ENCODE data around the gene CADPS. TPM values are rescaled to one million over a fixed set of nuclear protein-coding genes. Genes with fewer than 3 reads are reported as not detected.

The CADPS gene
- total RNA-seq, 1 experiment from 2014 or later, result 7.0 TPM

GRCh38 chr3:62446337-62446940 lies 428.8 kb downstream of the CADPS start:
- ChIA-PET POLR2A (interaction anchor here (0.8 kb wide), 1 partner anchor 19 kb away, joined by 5 read pairs; no protein-coding TSS in a partner anchor), CTCF (interaction anchor here (0.8 to 1.6 kb wide), 3 partner anchors 9 to 47 kb away, joined by 3 to 6 read pairs (median 4); no protein-coding TSS in a partner anchor)
- Mint-ChIP-seq H3K27ac (no peak overlapping the region), H3K4me1 (peaks cover 48% of the 10 kb centered on the region), H3K36me3 (peaks cover 10% of the 10 kb centered on the region), H3K9me3 (peaks cover 12% of the 10 kb centered on the region), H3K27me3 (ENCODE audit: low read depth) (peaks cover 26% of the 10 kb centered on the region), H3K4me3 (no peak overlapping the region)
- no peak for ATAC-seq
- no peak for DNase-seq (ENCODE audit: low spot score)
- TF ChIP-seq NR1H2 (CRISPR knock-in tag; IDR thresholded peaks at IDR 0.05) (no peak), ZNF396 (CRISPR knock-in tag; IDR thresholded peaks at IDR 0.05; ENCODE audit: borderline replicate concordance) (no peak), ZNF317 (CRISPR knock-in tag; IDR thresholded peaks at IDR 0.05; ENCODE audit: borderline replicate concordance, low read depth) (no peak), ARID4B (CRISPR knock-in tag; IDR thresholded peaks at IDR 0.05; ENCODE audit: borderline replicate concordance) (no peak), FOXP1 (CRISPR knock-in tag; IDR thresholded peaks at IDR 0.05; ENCODE audit: borderline replicate concordance) (no peak), ZNF232 (CRISPR knock-in tag; IDR thresholded peaks at IDR 0.05) (no peak), ATF3 (CRISPR knock-in tag; conservative IDR thresholded peaks at IDR 0.05) (no peak), ZNF671 (CRISPR knock-in tag; IDR thresholded peaks at IDR 0.05) (no peak), ZBTB21 (CRISPR knock-in tag; IDR thresholded peaks at IDR 0.05; ENCODE audit: borderline replicate concordance) (no peak), NR3C1 (CRISPR knock-in tag; conservative IDR thresholded peaks at IDR 0.05; ENCODE audit: low read depth) (no peak), JAZF1 (CRISPR knock-in tag; IDR thresholded peaks at IDR 0.05) (no peak), MYBL2 (CRISPR knock-in tag; IDR thresholded peaks at IDR 0.05) (no peak)

GRCh38 chr3:62445275-62445674 lies 429.9 kb downstream of the CADPS start:
- 0 out of 2 replicates have a peak, but pooled peaks have one; percentile 37 for TF ChIP-seq IRF1 (CRISPR knock-in tag; IDR thresholded peaks at IDR 0.05)
- no peak for TF ChIP-seq MLX (CRISPR knock-in tag; IDR thresholded peaks at IDR 0.05)
- ATAC-seq, result no peak
- peaks cover 12% of the 10 kb centered on the region for H3K9me3 Mint-ChIP-seq
- no peak for DNase-seq (ENCODE audit: low spot score)
- H3K4me1 Mint-ChIP-seq, result peaks cover 55% of the 10 kb centered on the region
- peak overlapping the region; percentile 29 for H3K4me3 Mint-ChIP-seq
- POLR2A ChIA-PET, result interaction anchor here (0.8 to 1.0 kb wide), 2 partner anchors 18 to 76 kb away, joined by 3 to 5 read pairs; no protein-coding TSS in a partner anchor
- CTCF ChIA-PET, result interaction anchor here (0.7 to 1.6 kb wide), 3 partner anchors 8 to 113 kb away, joined by 3 to 6 read pairs (median 3); no protein-coding TSS in a partner anchor
- H3K27me3 Mint-ChIP-seq (ENCODE audit: low read depth), result peaks cover 38% of the 10 kb centered on the region
- H3K36me3 Mint-ChIP-seq, result peaks cover 10% of the 10 kb centered on the region
- H3K27ac Mint-ChIP-seq, result no peak overlapping the region

- POLR2A ChIA-PET, result interaction anchor here (1.0 kb wide), 1 partner anchor 24 kb away, joined by 3 read pairs; no protein-coding TSS in a partner anchor
- no peak for DNase-seq (ENCODE audit: low spot score)
- no peak for ATAC-seq
- CTCF ChIA-PET, result interaction anchor here (1.0 to 1.7 kb wide), 4 partner anchors 9 to 254 kb away, joined by 3 to 4 read pairs (median 4); no protein-coding TSS in a partner anchor
- Mint-ChIP-seq H3K36me3 (peaks cover 10% of the 10 kb centered on the region), H3K9me3 (peaks cover 12% of the 10 kb centered on the region), H3K4me1 (peaks cover 71% of the 10 kb centered on the region), H3K27me3 (ENCODE audit: low read depth) (peaks cover 64% of the 10 kb centered on the region), H3K27ac (no peak overlapping the region), H3K4me3 (no peak overlapping the region)
- TF ChIP-seq E2F1 (CRISPR knock-in tag; IDR thresholded peaks at IDR 0.05), result no peak
These were observed 435.2 kb downstream of the CADPS start for GRCh38 chr3:62439978-62440377.
